ENCODE results near the gene RAB29. TPM values are rescaled to one million over a fixed set of nuclear protein-coding genes. Genes with fewer than 3 reads are reported as not detected.

The RAB29 gene
- total and polyA plus RNA-seq, 11 donors = 6.5 to 26.0 (median 15.1) TPM

- Histone ChIP-seq H3K4me1 (peaks cover 0 to 36% (median 14%) of the 10 kb centered on the region in 12 donors), H3K9me3 (no peaks in the 10 kb centered on the region), H3K36me3 (peaks cover 0 to 25% (median 12%) of the 10 kb centered on the region in 9 donors), H3K4me3 (peak overlapping the region; percentile 61 to 84 (median 77)), H3K27me3 (no peaks in the 10 kb centered on the region), H3K27ac (peak overlapping the region in 10 of 12 donors; percentile 35 to 89 (median 65))
- TF ChIP-seq POLR2A (IDR thresholded peaks at IDR 0.05) (no peak), CTCF (IDR thresholded peaks at IDR 0.05) (no peak)
- ATAC-seq (peak in 3 of 4 donors; percentile 12 to 35 (median 28)), DNase-seq (no peak)
- WGBS, 4 donors = 21 to 35% (median 25%) methylated on average over 29 to 36 of the region's 36 CpGs
- intact Hi-C loops (cut with DNase I) = loop anchor here in 3 of 10 donors (1.0 to 2.0 kb wide), 3 partner anchors 24 to 39 kb away; partner anchors contain the start of genes NUCKS1 (in 2 of the 3) and SLC41A1 (in 1 of the 3)
Measured at GRCh38 chr1:205774198-205775014, 876 bp downstream of the RAB29 start.

GRCh38 chr1:205772607-205773032, 2.7 kb downstream of the RAB29 start:
- Histone ChIP-seq H3K4me1 (peaks cover 0 to 26% (median 14%) of the 10 kb centered on the region in 12 donors), H3K9me3 (no peaks in the 10 kb centered on the region), H3K27ac (no peak overlapping the region), H3K27me3 (no peaks in the 10 kb centered on the region), H3K4me3 (no peak overlapping the region), H3K36me3 (peaks cover 0 to 39% (median 14%) of the 10 kb centered on the region in 9 donors)
- DNase-seq = no peak
- intact Hi-C loops (cut with DNase I) = no loop called here
- no peak for ATAC-seq
- WGBS, 4 donors = 89 to 95% (median 93%) methylated on average over 2 of the region's 2 CpGs
- TF ChIP-seq POLR2A (IDR thresholded peaks at IDR 0.05) (no peak), CTCF (IDR thresholded peaks at IDR 0.05) (no peak)

GRCh38 chr1:205770618-205771017, 4.7 kb downstream of the RAB29 start:
- Histone ChIP-seq H3K27ac (no peak overlapping the region), H3K4me3 (no peak overlapping the region), H3K4me1 (peaks cover 0 to 19% (median 9%) of the 10 kb centered on the region in 12 donors), H3K9me3 (no peaks in the 10 kb centered on the region), H3K36me3 (peaks cover 0 to 39% (median 14%) of the 10 kb centered on the region in 9 donors), H3K27me3 (no peaks in the 10 kb centered on the region)
- ATAC-seq (no peak), DNase-seq (no peak)
- no peak for TF ChIP-seq CTCF (IDR thresholded peaks at IDR 0.05)
- TF ChIP-seq POLR2A (IDR thresholded peaks at IDR 0.05) = no peak
- WGBS, 4 donors = 90 to 97% (median 92%) methylated on average over 4 of the region's 4 CpGs
- intact Hi-C loops (cut with DNase I) = no loop called here

GRCh38 chr1:205769641-205770365, 5.5 kb downstream of the RAB29 start:
- Histone ChIP-seq H3K4me1 (peaks cover 0 to 16% (median 7%) of the 10 kb centered on the region in 12 donors), H3K27me3 (no peaks in the 10 kb centered on the region), H3K27ac (no peak overlapping the region), H3K9me3 (no peaks in the 10 kb centered on the region), H3K36me3 (peaks cover 0 to 39% (median 14%) of the 10 kb centered on the region in 9 donors), H3K4me3 (no peak overlapping the region)
- intact Hi-C loops (cut with DNase I) = no loop called here
- no peak for ATAC-seq
- no peak for DNase-seq
- 83 to 89% (median 84%) methylated on average over 8 of the region's 8 CpGs for WGBS, 4 donors
- TF ChIP-seq POLR2A (IDR thresholded peaks at IDR 0.05) = no peak
- TF ChIP-seq CTCF (IDR thresholded peaks at IDR 0.05) = no peak

Measured in heart left ventricle (tissue), 16 donors.